ENCODE results near the gene GNG13.
"Not testable (repeated sequence)": the region's sequence is repeated elsewhere in the genome, so short reads cannot be mapped to it uniquely, and the experiment has no call there.

Gene GNG13

GRCh38 chr16:840561-841454 lies 40.3 kb upstream of the GNG13 start:
- peaks cover 28% of the 10 kb centered on the region for H3K27me3 ChIP-seq (replicated peaks; ENCODE audit: control insufficient read depth, insufficient read depth, low read length)
- no peak for DNase-seq (ENCODE audit: low read depth)
- no peak overlapping the region for H3K4me3 ChIP-seq (ENCODE audit: low read length)
- H3K9ac ChIP-seq (ENCODE audit: low read length) = no peak overlapping the region
- no peaks in the 10 kb centered on the region for H3K36me3 ChIP-seq (ENCODE audit: control insufficient read depth, insufficient read depth, low read length, severe bottlenecking)
- H3K9me3 ChIP-seq (ENCODE audit: control insufficient read depth, low read length) = peaks cover 14% of the 10 kb centered on the region
- H3K4me1 ChIP-seq (ENCODE audit: control insufficient read depth, insufficient read depth, low read length) = no peaks in the 10 kb centered on the region

- Histone ChIP-seq H3K9ac (ENCODE audit: low read length) (no peak overlapping the region), H3K36me3 (ENCODE audit: control insufficient read depth, insufficient read depth, low read length, severe bottlenecking) (no peaks in the 10 kb centered on the region), H3K9me3 (ENCODE audit: control insufficient read depth, low read length) (peaks cover 20% of the 10 kb centered on the region), H3K4me3 (ENCODE audit: low read length) (no peak overlapping the region), H3K27me3 (replicated peaks; ENCODE audit: control insufficient read depth, insufficient read depth, low read length) (peaks cover 24% of the 10 kb centered on the region), H3K4me1 (ENCODE audit: control insufficient read depth, insufficient read depth, low read length) (no peaks in the 10 kb centered on the region)
- DNase-seq (ENCODE audit: low read depth) = no peak
Observed at GRCh38 chr16:839643-840408, 39.3 kb upstream of the GNG13 start.

DNA sequence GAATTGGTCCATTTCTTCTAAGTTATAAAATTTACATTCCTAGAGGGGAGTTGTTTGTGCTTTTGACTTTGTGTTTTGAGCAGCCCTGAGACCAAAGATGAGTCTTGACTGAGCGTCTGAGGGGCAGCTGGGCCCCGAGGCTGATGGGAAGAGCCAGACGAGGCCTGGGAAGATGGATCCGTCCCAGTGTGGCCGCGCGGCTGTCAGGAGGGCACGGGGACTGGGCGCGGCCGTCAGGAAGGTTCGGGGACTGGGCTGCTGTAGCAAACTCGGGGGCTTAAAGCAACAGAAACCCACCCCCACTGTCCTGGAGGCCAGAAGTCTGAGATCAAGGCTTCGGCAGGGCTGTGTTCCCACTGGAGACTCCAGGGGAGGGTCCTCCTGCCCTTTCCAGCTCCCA lies 38.2 kb upstream of the GNG13 start:
- Histone ChIP-seq H3K4me1 (ENCODE audit: control insufficient read depth, insufficient read depth, low read length) (no peaks in the 10 kb centered on the region), H3K4me3 (ENCODE audit: low read length) (no peak overlapping the region), H3K9me3 (ENCODE audit: control insufficient read depth, low read length) (peaks cover 30% of the 10 kb centered on the region), H3K27me3 (replicated peaks; ENCODE audit: control insufficient read depth, insufficient read depth, low read length) (peaks cover 27% of the 10 kb centered on the region), H3K9ac (ENCODE audit: low read length) (no peak overlapping the region), H3K36me3 (ENCODE audit: control insufficient read depth, insufficient read depth, low read length, severe bottlenecking) (no peaks in the 10 kb centered on the region)
- no peak for DNase-seq (ENCODE audit: low read depth)

DNA sequence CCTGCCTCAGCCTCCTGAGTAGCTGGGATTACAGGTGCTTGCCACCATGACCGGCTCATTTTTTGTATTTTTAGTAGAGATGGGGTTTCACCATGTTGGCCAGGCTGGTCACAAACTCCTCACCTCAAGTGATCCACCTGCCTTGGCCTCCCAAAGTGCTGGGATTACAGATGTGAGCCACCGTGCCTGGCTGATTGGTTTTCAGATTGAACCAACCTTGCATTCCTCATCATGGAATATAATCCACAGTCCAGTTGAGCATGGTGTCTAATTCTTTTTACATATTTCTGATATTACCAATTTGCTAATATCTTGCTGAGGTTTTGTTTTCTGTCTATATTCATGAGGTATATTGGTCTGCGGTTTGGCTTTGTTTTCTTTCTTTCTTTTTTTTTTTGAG lies 36.3 kb upstream of the GNG13 start:
- Histone ChIP-seq H3K9me3 (ENCODE audit: control insufficient read depth, low read length) (peaks cover 32% of the 10 kb centered on the region), H3K27me3 (replicated peaks; ENCODE audit: control insufficient read depth, insufficient read depth, low read length) (peaks cover 28% of the 10 kb centered on the region)
- H3K9ac ChIP-seq (ENCODE audit: low read length); H3K36me3 ChIP-seq (ENCODE audit: control insufficient read depth, insufficient read depth, low read length, severe bottlenecking); H3K4me3 ChIP-seq (ENCODE audit: low read length); H3K4me1 ChIP-seq (ENCODE audit: control insufficient read depth, insufficient read depth, low read length); DNase-seq (ENCODE audit: low read depth): not testable (repeated sequence)

- peaks cover 23% of the 10 kb centered on the region for H3K27me3 ChIP-seq (replicated peaks; ENCODE audit: control insufficient read depth, insufficient read depth, low read length)
Observed at GRCh38 chr16:836221-836620, 35.7 kb upstream of the GNG13 start.

DNA sequence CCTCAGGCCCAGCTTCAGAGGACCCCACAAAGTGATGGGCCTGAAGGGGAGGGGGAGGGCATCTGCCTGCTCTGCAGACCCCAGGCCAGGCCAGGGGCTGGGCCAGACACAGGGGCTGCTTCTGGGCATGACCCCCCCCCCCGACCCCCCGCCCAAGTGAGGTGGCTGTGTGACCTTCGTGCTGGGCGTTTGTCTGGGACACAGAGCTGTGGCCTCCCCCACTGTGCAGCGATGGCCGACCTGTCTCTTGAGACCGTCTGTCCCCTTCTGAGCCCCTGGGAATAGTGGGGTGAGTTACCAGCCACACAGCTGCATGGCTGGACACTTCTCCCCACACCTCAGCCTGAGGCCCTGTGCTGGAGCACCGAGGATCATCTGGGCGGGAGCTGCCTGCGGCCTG lies 34.8 kb upstream of the GNG13 start:
- H3K27me3 ChIP-seq (replicated peaks; ENCODE audit: control insufficient read depth, insufficient read depth, low read length) = peaks cover 27% of the 10 kb centered on the region
- no peak overlapping the region for H3K9ac ChIP-seq (ENCODE audit: low read length)
- H3K36me3 ChIP-seq (ENCODE audit: control insufficient read depth, insufficient read depth, low read length, severe bottlenecking) = no peaks in the 10 kb centered on the region
- H3K4me1 ChIP-seq (ENCODE audit: control insufficient read depth, insufficient read depth, low read length) = no peaks in the 10 kb centered on the region
- peaks cover 32% of the 10 kb centered on the region for H3K9me3 ChIP-seq (ENCODE audit: control insufficient read depth, low read length)
- H3K4me3 ChIP-seq (ENCODE audit: low read length) = no peak overlapping the region
- DNase-seq (ENCODE audit: low read depth) = no peak

More at GRCh38 chr16:836221-836620, 35.7 kb upstream of the GNG13 start:
- Histone ChIP-seq H3K9ac (ENCODE audit: low read length) (no peak overlapping the region), H3K9me3 (ENCODE audit: control insufficient read depth, low read length) (peaks cover 32% of the 10 kb centered on the region), H3K4me1 (ENCODE audit: control insufficient read depth, insufficient read depth, low read length) (no peaks in the 10 kb centered on the region), H3K36me3 (ENCODE audit: control insufficient read depth, insufficient read depth, low read length, severe bottlenecking) (no peaks in the 10 kb centered on the region), H3K4me3 (ENCODE audit: low read length) (no peak overlapping the region)
- DNase-seq (ENCODE audit: low read depth) = no peak

- Histone ChIP-seq H3K27me3 (replicated peaks; ENCODE audit: control insufficient read depth, insufficient read depth, low read length) (peaks cover 24% of the 10 kb centered on the region), H3K9me3 (ENCODE audit: control insufficient read depth, low read length) (peaks cover 32% of the 10 kb centered on the region), H3K4me1 (ENCODE audit: control insufficient read depth, insufficient read depth, low read length) (no peaks in the 10 kb centered on the region), H3K36me3 (ENCODE audit: control insufficient read depth, insufficient read depth, low read length, severe bottlenecking) (no peaks in the 10 kb centered on the region), H3K9ac (ENCODE audit: low read length) (no peak overlapping the region), H3K4me3 (ENCODE audit: low read length) (no peak overlapping the region)
- DNase-seq (ENCODE audit: low read depth) = no peak
Observed at GRCh38 chr16:833411-833810, 32.9 kb upstream of the GNG13 start.

- Histone ChIP-seq H3K4me1 (ENCODE audit: control insufficient read depth, insufficient read depth, low read length) (no peaks in the 10 kb centered on the region), H3K27me3 (replicated peaks; ENCODE audit: control insufficient read depth, insufficient read depth, low read length) (peaks cover 28% of the 10 kb centered on the region), H3K36me3 (ENCODE audit: control insufficient read depth, insufficient read depth, low read length, severe bottlenecking) (no peaks in the 10 kb centered on the region), H3K9me3 (ENCODE audit: control insufficient read depth, low read length) (peaks cover 32% of the 10 kb centered on the region), H3K9ac (ENCODE audit: low read length) (no peak overlapping the region), H3K4me3 (ENCODE audit: low read length) (no peak overlapping the region)
- DNase-seq (ENCODE audit: low read depth) = no peak
Observed at GRCh38 chr16:832652-833336, 32.3 kb upstream of the GNG13 start.

DNA sequence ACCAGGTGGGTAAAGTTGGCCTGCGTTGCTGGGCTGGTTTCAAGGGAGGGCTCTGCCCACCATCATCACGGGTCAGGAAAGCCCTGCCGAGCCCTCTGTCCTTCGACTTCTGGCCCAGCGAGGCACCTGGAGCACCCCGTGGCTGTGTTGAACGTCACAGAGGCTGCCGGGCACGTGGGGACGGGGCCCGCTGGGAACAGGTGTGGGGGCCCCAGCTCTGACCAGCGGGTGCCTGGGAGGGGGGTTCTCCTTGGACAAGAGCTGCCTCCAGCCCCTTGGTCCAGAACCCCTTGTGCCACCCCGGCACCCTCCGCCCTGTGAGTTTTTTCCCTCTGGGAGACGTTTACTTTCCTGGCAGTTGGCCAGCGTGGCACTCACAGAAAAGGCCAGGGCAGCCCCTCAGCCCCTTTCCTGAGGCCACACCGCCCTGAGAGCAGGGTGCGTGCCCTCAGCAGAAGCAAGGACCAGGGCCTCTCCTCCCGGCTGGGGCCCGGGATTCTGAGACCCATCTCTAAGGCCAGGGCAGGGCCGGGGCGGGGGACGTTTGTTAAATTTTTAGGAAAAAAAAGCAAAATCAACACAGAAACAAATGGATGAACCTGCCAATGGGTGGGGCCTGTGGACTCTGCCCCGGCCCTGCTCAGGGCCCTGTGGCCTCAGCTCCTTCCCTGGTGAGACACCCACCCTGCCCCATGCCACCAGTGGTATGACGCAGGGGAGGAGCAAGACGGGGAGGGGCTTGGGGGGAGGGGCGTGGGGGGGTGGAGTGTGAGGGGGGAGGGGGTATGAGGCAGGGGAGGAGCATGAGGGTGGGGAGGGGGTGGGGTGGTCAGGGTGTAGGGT lies 31.3 kb upstream of the GNG13 start:
- no peaks in the 10 kb centered on the region for H3K36me3 ChIP-seq (ENCODE audit: control insufficient read depth, insufficient read depth, low read length, severe bottlenecking)
- H3K27me3 ChIP-seq (replicated peaks; ENCODE audit: control insufficient read depth, insufficient read depth, low read length) = peaks cover 37% of the 10 kb centered on the region
- H3K9me3 ChIP-seq (ENCODE audit: control insufficient read depth, low read length) = peaks cover 28% of the 10 kb centered on the region
- no peak overlapping the region for H3K9ac ChIP-seq (ENCODE audit: low read length)
- H3K4me1 ChIP-seq (ENCODE audit: control insufficient read depth, insufficient read depth, low read length) = no peaks in the 10 kb centered on the region
- H3K4me3 ChIP-seq (ENCODE audit: low read length) = no peak overlapping the region
- DNase-seq (ENCODE audit: low read depth) = no peak

DNA sequence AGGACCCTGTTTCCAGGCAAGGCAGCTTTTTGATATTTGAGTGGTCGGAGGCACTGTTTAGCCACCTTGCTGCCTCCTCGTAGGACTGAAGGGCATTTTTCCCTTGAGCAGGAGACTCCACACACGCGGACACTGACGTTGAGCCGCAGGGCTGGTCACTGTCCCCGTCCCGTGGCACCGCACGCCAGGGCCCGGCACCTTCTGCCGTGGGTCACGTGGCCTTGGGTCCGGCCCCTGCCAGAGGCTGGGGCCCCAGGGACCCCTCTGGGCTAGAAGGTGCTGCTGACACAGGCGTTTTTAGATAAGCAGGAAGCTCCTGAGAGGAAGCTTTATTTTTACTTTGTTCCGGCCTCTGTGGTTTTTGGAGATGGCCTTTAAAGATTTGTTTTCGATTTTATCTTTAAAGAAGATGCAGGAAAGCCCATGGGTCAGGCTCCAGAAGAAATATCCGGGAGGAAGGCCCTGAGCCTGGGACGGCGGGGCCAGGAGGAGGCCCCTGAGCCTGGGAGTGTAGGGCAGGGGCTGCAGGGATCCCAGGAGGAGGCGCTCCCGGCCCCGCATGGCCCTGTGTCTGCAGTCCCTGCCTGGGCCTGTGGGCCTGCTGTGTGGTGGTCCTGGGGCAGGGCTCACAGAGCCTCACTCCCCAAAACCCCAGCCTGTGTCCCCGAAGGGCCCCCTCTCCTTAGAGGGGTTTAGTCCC lies 30.5 kb upstream of the GNG13 start:
- no peak for DNase-seq (ENCODE audit: low read depth)
- H3K9ac ChIP-seq (ENCODE audit: low read length) = no peak overlapping the region

More for the DNA sequence above, 30.5 kb upstream of the GNG13 start:
- Histone ChIP-seq H3K4me1 (ENCODE audit: control insufficient read depth, insufficient read depth, low read length) (no peaks in the 10 kb centered on the region), H3K9me3 (ENCODE audit: control insufficient read depth, low read length) (peaks cover 20% of the 10 kb centered on the region), H3K4me3 (ENCODE audit: low read length) (no peak overlapping the region), H3K27me3 (replicated peaks; ENCODE audit: control insufficient read depth, insufficient read depth, low read length) (peaks cover 37% of the 10 kb centered on the region), H3K36me3 (ENCODE audit: control insufficient read depth, insufficient read depth, low read length, severe bottlenecking) (no peaks in the 10 kb centered on the region)
